HepG2 (cell line): ENCODE measurements around the gene NME4. TPM values are rescaled to one million over a fixed set of nuclear protein-coding genes. Genes with fewer than 3 reads are reported as not detected.

Experiments used
- ARID4A ChIP-seq: sonication (generic); formaldehyde crosslinking; IDR thresholded peaks from 2 replicates; pipeline ENCODE4 v1.5.0; 2020; ENCODE audit warnings: mild to moderate bottlenecking, missing genetic modification reagents, borderline replicate concordance
- HES4 ChIP-seq: sonication (generic); formaldehyde crosslinking; IDR thresholded peaks from 2 replicates; pipeline ENCODE4 v1.9.0; 2021; ENCODE audit warnings: mild to moderate bottlenecking, missing genetic modification reagents, borderline replicate concordance
- KMT2A ChIP-seq: sonication (generic); formaldehyde crosslinking; IDR thresholded peaks from 2 replicates; pipeline ENCODE4 v1.4.0; 2020; ENCODE audit warnings: missing genetic modification reagents
- MED13 ChIP-seq: sonication (generic); formaldehyde crosslinking; IDR thresholded peaks from 2 replicates; pipeline ENCODE4 v1.5.0; 2020; ENCODE audit warnings: missing genetic modification reagents
- SRY ChIP-seq: sonication (generic); formaldehyde crosslinking; IDR thresholded peaks from 2 replicates; pipeline ENCODE4 v1.8.0; 2022; ENCODE audit warnings: mild to moderate bottlenecking, missing genetic modification reagents
- ZBTB38 ChIP-seq: sonication (generic); formaldehyde crosslinking; IDR thresholded peaks from 2 replicates; pipeline ENCODE4 v1.5.1; 2020; ENCODE audit warnings: mild to moderate bottlenecking, missing genetic modification reagents
- ZMYM4 ChIP-seq: sonication (generic); formaldehyde crosslinking; IDR thresholded peaks from 2 replicates; pipeline ENCODE4 v1.8.1; 2023; ENCODE audit warnings: mild to moderate bottlenecking, missing genetic modification reagents
- ZNF333 ChIP-seq: sonication (generic); formaldehyde crosslinking; IDR thresholded peaks from 2 replicates; pipeline ENCODE4 v1.4.0; 2020; ENCODE audit warnings: mild to moderate bottlenecking, missing genetic modification reagents, borderline replicate concordance
- ZNF556 ChIP-seq: sonication (generic); formaldehyde crosslinking; IDR thresholded peaks from 2 replicates; pipeline ENCODE4 v1.4.0; 2020; ENCODE audit warnings: mild to moderate bottlenecking, missing genetic modification reagents, borderline replicate concordance
- ZNF580 ChIP-seq: IDR thresholded peaks from 2 replicates; pipeline ENCODE4 v1.6.1; 2016; ENCODE audit warnings: low read depth, borderline replicate concordance
- ZNF773 ChIP-seq: sonication (generic); formaldehyde crosslinking; IDR thresholded peaks from 2 replicates; pipeline ENCODE4 v1.4.0; 2020; ENCODE audit warnings: missing genetic modification reagents, borderline replicate concordance
- ZNF781 ChIP-seq: sonication (generic); formaldehyde crosslinking; IDR thresholded peaks from 2 replicates; pipeline ENCODE4 v1.5.1; 2020; ENCODE audit warnings: borderline replicate concordance, mild to moderate bottlenecking, missing genetic modification reagents; ENCODE audit errors: not compliant biosample characterization
- polyA plus RNA-seq, 8 experiments: library from polyadenylated mRNA; depleted of rRNA in 3 of 8; stranded (reverse) in 7 of 8; unstranded in 1 of 8; fragments of >200 nt; fragmentation: Illumina TruSeq in 4 of 8; extraction: Trizol in 4 of 8; gene quantifications; 2 replicates each; pipeline versions ENCODE4 v1.2.1 to v1.2.3, GENCODE V29; 2011 to 2016; ENCODE audit warnings: low read depth in 4 of 8, missing spikeins in 1 of 8, mixed read lengths in 1 of 8; ENCODE audit not compliant: insufficient read depth in 1 of 8
- total RNA-seq, 5 experiments: library from RNA; depleted of rRNA; stranded (reverse); fragments of >200 nt; fragmentation: Illumina TruSeq; extraction: Trizol; gene quantifications; 2 replicates each; pipeline ENCODE4 v1.2.3, GENCODE V29; 2016; ENCODE audit warnings: low read depth in 1 of 5
- TF ChIP-seq, protein P1 (sequence below): IDR thresholded peaks from 2 replicates; pipeline ENCODE4 v1.6.1; 2016; ENCODE audit warnings: mild to moderate bottlenecking, missing biosample characterization, missing genetic modification reagents
- TF ChIP-seq, protein P2 (sequence below): sonication (generic); formaldehyde crosslinking; IDR thresholded peaks from 2 replicates; pipeline ENCODE4 v1.4.0; 2020; ENCODE audit warnings: missing genetic modification reagents, mild to moderate bottlenecking, borderline replicate concordance
- TF ChIP-seq, protein P3 (sequence below): IDR thresholded peaks from 2 replicates; pipeline ENCODE4 v1.6.1; 2012; ENCODE audit warnings: inconsistent platforms

Gene NME4
- total and polyA plus RNA-seq, 2 of the 13 experiments (the other 11 are each of a cell fraction or from before 2014, with no cell fraction given): 121 to 263 TPM

DNA sequence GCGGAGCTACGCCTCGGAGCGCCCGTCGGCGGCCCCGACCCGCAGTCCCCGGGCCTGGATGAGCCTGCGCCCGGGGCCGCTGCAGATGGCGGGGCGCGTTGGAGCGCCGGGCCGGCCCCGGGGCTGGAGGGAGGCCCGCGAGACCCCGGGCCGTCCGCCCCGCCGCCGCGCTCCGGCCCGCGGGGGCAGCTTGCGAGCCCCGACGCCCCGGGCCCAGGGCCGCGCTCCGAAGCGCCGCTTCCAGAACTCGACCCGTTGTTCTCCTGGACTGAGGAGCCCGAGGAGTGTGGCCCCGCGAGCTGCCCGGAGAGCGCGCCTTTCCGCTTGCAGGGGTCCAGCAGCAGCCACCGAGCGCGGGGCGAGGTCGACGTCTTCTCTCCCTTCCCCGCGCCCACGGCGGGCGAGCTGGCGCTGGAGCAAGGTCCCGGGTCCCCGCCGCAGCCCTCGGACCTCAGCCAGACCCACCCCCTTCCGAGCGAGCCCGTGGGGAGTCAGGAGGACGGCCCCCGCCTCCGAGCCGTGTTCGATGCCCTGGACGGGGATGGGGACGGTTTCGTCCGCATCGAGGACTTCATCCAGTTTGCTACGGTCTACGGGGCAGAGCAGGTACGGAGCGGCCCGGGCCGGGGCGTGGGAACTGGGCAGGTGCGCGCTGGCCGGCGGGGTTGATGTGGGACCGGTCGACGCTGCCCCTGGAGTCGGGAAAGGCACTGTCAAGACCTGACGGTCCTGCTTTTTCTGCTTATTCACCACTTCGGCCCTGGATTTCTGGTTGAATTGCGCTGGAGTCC is 29.3 kb downstream of the NME4 start (continued):
- TF ChIP-seq, protein P1, sequence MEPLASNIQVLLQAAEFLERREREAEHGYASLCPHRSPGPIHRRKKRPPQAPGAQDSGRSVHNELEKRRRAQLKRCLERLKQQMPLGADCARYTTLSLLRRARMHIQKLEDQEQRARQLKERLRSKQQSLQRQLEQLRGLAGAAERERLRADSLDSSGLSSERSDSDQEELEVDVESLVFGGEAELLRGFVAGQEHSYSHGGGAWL (CRISPR knock-in tag): 0 out of 2 replicates have a peak, but pooled peaks have one; percentile 19
- 0 out of 2 replicates have a peak, but pooled peaks have one; percentile 31 for TF ChIP-seq ZNF580 (CRISPR knock-in tag)
- TF ChIP-seq ZBTB38 (CRISPR knock-in tag): 0 out of 2 replicates have a peak, but pooled peaks have one; percentile 15
- no peak for TF ChIP-seq HES4 (CRISPR knock-in tag)
- TF ChIP-seq ZMYM4 (CRISPR knock-in tag): no peak
- TF ChIP-seq ZNF333: peak; percentile 71; the same call in 1 of the 2 replicates
- peak; percentile 81 for TF ChIP-seq KMT2A (CRISPR knock-in tag)
- TF ChIP-seq ZNF773 (CRISPR knock-in tag): no peak
- TF ChIP-seq ZNF556 (CRISPR knock-in tag): no peak
- TF ChIP-seq, protein P2, sequence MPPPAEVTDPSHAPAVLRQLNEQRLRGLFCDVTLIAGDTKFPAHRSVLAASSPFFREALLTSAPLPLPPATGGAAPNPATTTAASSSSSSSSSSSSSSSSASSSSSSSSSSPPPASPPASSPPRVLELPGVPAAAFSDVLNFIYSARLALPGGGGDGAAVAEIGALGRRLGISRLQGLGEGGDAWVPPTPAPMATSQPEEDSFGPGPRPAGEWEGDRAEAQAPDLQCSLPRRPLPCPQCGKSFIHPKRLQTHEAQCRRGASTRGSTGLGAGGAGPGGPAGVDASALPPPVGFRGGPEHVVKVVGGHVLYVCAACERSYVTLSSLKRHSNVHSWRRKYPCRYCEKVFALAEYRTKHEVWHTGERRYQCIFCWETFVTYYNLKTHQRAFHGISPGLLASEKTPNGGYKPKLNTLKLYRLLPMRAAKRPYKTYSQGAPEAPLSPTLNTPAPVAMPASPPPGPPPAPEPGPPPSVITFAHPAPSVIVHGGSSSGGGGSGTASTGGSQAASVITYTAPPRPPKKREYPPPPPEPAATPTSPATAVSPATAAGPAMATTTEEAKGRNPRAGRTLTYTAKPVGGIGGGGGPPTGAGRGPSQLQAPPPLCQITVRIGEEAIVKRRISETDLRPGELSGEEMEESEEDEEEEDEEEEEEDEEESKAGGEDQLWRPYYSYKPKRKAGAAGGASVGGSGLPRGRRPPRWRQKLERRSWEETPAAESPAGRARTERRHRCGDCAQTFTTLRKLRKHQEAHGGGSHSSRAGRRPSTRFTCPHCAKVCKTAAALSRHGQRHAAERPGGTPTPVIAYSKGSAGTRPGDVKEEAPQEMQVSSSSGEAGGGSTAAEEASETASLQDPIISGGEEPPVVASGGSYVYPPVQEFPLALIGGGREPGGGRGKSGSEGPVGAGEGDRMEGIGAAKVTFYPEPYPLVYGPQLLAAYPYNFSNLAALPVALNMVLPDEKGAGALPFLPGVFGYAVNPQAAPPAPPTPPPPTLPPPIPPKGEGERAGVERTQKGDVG (CRISPR knock-in tag): no peak
- TF ChIP-seq, protein P3, sequence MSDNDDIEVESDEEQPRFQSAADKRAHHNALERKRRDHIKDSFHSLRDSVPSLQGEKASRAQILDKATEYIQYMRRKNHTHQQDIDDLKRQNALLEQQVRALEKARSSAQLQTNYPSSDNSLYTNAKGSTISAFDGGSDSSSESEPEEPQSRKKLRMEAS: peak; percentile 48; the same call in 1 of the 2 replicates
- 0 out of 2 replicates have a peak, but pooled peaks have one; percentile 24 for TF ChIP-seq SRY (CRISPR knock-in tag)
- peak; percentile 56 for TF ChIP-seq ARID4A (CRISPR knock-in tag)
- no peak for TF ChIP-seq MED13 (CRISPR knock-in tag)
- peak; percentile 40 for TF ChIP-seq ZNF781
